ENCODE measurements around the gene GCC2. TPM values are rescaled to one million over a fixed set of nuclear protein-coding genes. Genes with fewer than 3 reads are reported as not detected.
"Not testable (repeated sequence)": the region's sequence is repeated elsewhere in the genome, so short reads cannot be mapped to it uniquely, and the experiment has no call there.

The GCC2 gene
- polyA plus RNA-seq, 1 donor, result 70.0 TPM

GRCh38 chr2:108444941-108445840 lies 3.8 kb upstream of the GCC2 start:
- no peak for DNase-seq

GRCh38 chr2:108446703-108447102 lies 2.3 kb upstream of the GCC2 start:
- DNase-seq, result no peak

- DNase-seq, result no peak
Measured at GRCh38 chr2:108447947-108448677, 894 bp upstream of the GCC2 start.

- DNase-seq, result peak; percentile 50
Measured at GRCh38 chr2:108449410-108450130, 564 bp downstream of the GCC2 start.

- no peak for DNase-seq
Measured at GRCh38 chr2:108450863-108451262, 1.9 kb downstream of the GCC2 start.

GRCh38 chr2:108451976-108452375 lies 3.0 kb downstream of the GCC2 start:
- no peak for DNase-seq

- not testable (repeated sequence) for DNase-seq
Measured at GRCh38 chr2:108453530-108453929, 4.5 kb downstream of the GCC2 start.

- no peak for DNase-seq
Measured at GRCh38 chr2:108454440-108454839, 5.4 kb downstream of the GCC2 start.

- DNase-seq, result no peak
Measured at GRCh38 chr2:108455571-108455970, 6.6 kb downstream of the GCC2 start.

- no peak for DNase-seq
Measured at GRCh38 chr2:108458082-108458481, 9.1 kb downstream of the GCC2 start.

- DNase-seq, result no peak
Measured at GRCh38 chr2:108459441-108459840, 10.4 kb downstream of the GCC2 start.

- DNase-seq, result no peak
Measured at GRCh38 chr2:108460345-108461037, 11.5 kb downstream of the GCC2 start.

- DNase-seq, result no peak
Measured at GRCh38 chr2:108477099-108477498, 28.1 kb downstream of the GCC2 start.

- no peak for DNase-seq
Measured at GRCh38 chr2:108485253-108485652, 36.2 kb downstream of the GCC2 start.

GRCh38 chr2:108490506-108491122 lies 41.6 kb downstream of the GCC2 start:
- no peak for DNase-seq

GRCh38 chr2:108491848-108492247 lies 42.8 kb downstream of the GCC2 start:
- no peak for DNase-seq

- no peak for DNase-seq
Measured at GRCh38 chr2:108492364-108492763, 43.4 kb downstream of the GCC2 start.

GRCh38 chr2:108496167-108496566 lies 47.2 kb downstream of the GCC2 start:
- DNase-seq, result not testable (repeated sequence)

- not testable (repeated sequence) for DNase-seq
Measured at GRCh38 chr2:108507620-108508019, 58.6 kb downstream of the GCC2 start.

GRCh38 chr2:108512431-108512830 lies 63.4 kb downstream of the GCC2 start:
- not testable (repeated sequence) for DNase-seq

- not testable (repeated sequence) for DNase-seq
Measured at GRCh38 chr2:108514478-108514877, 65.5 kb downstream of the GCC2 start.
